LNCAP (cell line): Measurements from ENCODE around the gene GAL.

Experiments used
- CTCF ChIP-seq: fragments of 450-650 bp; IDR thresholded peaks from 2 replicates; pipeline ENCODE4 v1.5.1; 2017; ENCODE audit warnings: mild to moderate bottlenecking

Gene GAL

GRCh38 chr11:68684385-68685356, at the start of gene GAL:
TSS of gene GAL (plus strand) at chr11:68684544. CDS start at chr11:68684924, 380 bp downstream.
- no peak for TF ChIP-seq CTCF

GRCh38 chr11:68641880-68642279, 42.5 kb upstream of the GAL start:
- no peak for TF ChIP-seq CTCF

- no peak; the same call in 1 of the 2 replicates for TF ChIP-seq CTCF
Measured at GRCh38 chr11:68643585-68643984, 40.8 kb upstream of the GAL start.

GRCh38 chr11:68646832-68647231, 37.5 kb upstream of the GAL start:
- no peak for TF ChIP-seq CTCF

- TF ChIP-seq CTCF: no peak
Measured at GRCh38 chr11:68649851-68650555, 34.3 kb upstream of the GAL start.

- no peak for TF ChIP-seq CTCF
Measured at GRCh38 chr11:68650801-68651200, 33.5 kb upstream of the GAL start.

GRCh38 chr11:68651208-68651984, 32.9 kb upstream of the GAL start:
- TF ChIP-seq CTCF: no peak
